Activated T-cell treated with anti-CD3 and anti-CD28 coated beads, Interleukin-2, amount 50 U/mL, for 72 hours (primary cell): ENCODE results near the gene DHX30. TPM values are rescaled to one million over a fixed set of nuclear protein-coding genes. Genes with fewer than 3 reads are reported as not detected.
A peak's percentile ranks its signal among the peaks of the same experiment; 100 is the strongest.
"Not testable (repeated sequence)": the region's sequence is repeated elsewhere in the genome, so short reads cannot be mapped to it uniquely, and the experiment has no call there.

ENCODE experiments used
- ATAC-seq, 2 donors: fragments of 150-1000 bp; cut with Tn5 transposase; replicated peaks in 1 of 2; 2 replicates each; pipeline ENCODE4 v1.10.0; 2021; ENCODE audit warnings: moderate library complexity in 2 of 2, mild to moderate bottlenecking in 1 of 2
- DNase-seq, 2 donors: peaks; one replicate each; pipeline ENCODE4 v3.0.0; 2021 to 2022; ENCODE audit warnings: mixed read lengths in 1 of 2
- H3K27ac Mint-ChIP-seq: one replicate; pipeline ENCODE4 v1.8.0; 2022; ENCODE audit warnings: mild to moderate bottlenecking, moderate library complexity, mixed read lengths
- H3K27me3 Mint-ChIP-seq: one replicate; pipeline ENCODE4 v1.8.0; 2022; ENCODE audit warnings: low read depth, mixed read lengths
- H3K36me3 Mint-ChIP-seq, 2 donors: one replicate each; pipeline ENCODE4 v1.8.0; 2022; ENCODE audit warnings: mixed read lengths in 2 of 2, mild to moderate bottlenecking in 1 of 2; ENCODE audit not compliant: insufficient read depth in 2 of 2
- H3K4me1 Mint-ChIP-seq: one replicate; pipeline ENCODE4 v1.8.0; 2022; ENCODE audit warnings: low read depth, mixed read lengths
- H3K4me3 Mint-ChIP-seq, 2 donors: one replicate each; pipeline ENCODE4 v1.8.0; 2022; ENCODE audit warnings: mild to moderate bottlenecking in 2 of 2, mixed read lengths in 2 of 2, moderate library complexity in 2 of 2
- H3K9me3 Mint-ChIP-seq, 2 donors: one replicate each; pipeline ENCODE4 v1.8.0; 2022; ENCODE audit warnings: mixed read lengths in 2 of 2
- total RNA-seq, 2 donors: library from RNA; stranded (reverse); gene quantifications; one replicate each; pipeline ENCODE4 v1.2.3, GENCODE V29; 2022

DHX30 gene
- total RNA-seq: 10 to 100 TPM; 71.1 to 82.8 TPM

DNA sequence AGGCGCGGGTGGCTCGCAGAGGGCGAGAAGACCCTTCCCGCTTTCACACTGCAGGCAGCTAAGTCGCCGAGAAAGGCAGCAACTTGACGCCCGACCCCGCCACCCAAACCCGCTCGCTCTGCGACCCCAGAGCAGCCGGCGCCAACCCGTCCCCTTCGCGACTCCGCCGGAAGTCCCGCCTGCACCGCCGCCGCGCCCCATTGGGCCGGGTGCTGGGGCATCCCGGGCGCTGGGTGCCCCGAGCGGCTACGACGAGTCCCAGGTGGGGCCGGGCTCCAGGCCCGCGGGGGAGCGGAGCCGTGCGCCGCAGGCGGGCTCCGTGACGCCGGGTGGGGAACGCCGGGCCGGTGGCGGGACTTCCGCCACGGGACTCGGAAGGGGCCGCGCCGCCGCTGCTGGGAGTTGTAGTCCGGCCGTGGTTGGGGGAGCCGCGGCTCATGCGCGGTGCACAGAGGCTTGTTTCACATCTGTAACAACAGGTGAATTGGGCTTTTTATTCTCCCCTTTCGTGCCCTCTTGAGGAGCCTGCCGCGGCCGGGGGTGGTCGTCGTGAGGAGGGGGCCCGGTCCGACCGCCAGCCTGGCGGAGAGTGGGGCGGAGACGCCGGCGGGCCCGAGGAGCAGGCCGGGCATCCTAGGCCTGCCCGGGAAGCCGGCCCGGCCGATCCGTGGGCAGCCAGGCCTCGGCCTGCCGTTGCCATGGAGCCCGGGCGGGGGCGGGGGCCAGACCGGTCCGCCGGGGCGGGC is at the start of gene DHX30:
Gene DHX30, plus strand, starts transcription at position 405 of the 746 bp plus-strand sequence. CDS start 7,546 bp downstream, outside the sequence.
- H3K27ac Mint-ChIP-seq: peak within 1 kb of the TSS; percentile 98
- H3K36me3 Mint-ChIP-seq: peaks cover 2 to 7% of the 10 kb centered on the region in 2 donors
- no peaks in the 10 kb centered on the region for H3K27me3 Mint-ChIP-seq
- ATAC-seq (peak; percentile 94 to 95), DNase-seq (peak; percentile 90)
- peaks cover 27% of the 10 kb centered on the region for H3K4me1 Mint-ChIP-seq
- H3K9me3 Mint-ChIP-seq: no peaks in the 10 kb centered on the region
- peak within 1 kb of the TSS; percentile 97 to 99 for H3K4me3 Mint-ChIP-seq

DNA sequence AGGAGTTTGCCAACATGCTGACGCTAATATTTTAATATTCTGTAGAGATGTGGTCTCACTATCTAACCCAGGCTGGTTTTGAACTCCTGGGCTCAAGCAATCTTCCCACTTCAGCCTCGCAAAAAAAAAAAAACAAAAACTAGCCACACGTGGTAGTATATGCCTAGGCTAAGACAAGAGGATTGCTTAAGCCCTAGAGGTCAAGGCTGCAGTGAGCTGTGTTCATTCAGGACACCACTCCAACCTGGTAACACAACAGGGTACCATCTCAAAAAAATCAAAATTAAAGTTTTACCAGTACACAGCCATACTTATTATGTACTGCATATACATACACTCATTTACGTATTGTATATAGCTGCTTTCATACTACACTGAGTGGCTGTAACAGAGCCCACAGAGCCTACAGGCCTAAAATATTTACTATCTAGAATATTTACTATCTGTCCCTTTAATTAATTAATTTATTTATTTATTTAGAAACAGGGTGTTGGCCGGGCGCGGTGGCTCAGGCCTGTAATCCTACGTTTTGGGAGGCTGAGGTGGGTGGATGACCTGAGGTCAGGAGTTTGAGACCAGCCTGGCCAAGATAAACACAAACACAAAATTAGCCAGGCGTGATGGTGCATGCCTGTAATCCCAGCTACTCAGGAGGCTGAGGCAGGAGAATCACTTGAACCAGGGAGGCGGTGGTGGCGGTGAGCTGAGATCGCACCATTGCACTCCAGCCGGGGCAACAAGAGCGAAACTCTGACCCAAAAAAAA is 44.5 kb upstream of the DHX30 start:
- no peak for DNase-seq
- Mint-ChIP-seq H3K36me3 (peaks cover 3 to 15% of the 10 kb centered on the region in 2 donors), H3K9me3 (no peaks in the 10 kb centered on the region), H3K27me3 (no peaks in the 10 kb centered on the region), H3K27ac (no peak overlapping the region), H3K4me3 (no peak overlapping the region), H3K4me1 (no peaks in the 10 kb centered on the region)
- no peak for ATAC-seq

- H3K4me3 Mint-ChIP-seq, H3K4me1 Mint-ChIP-seq, H3K27ac Mint-ChIP-seq, H3K27me3 Mint-ChIP-seq, ATAC-seq, H3K9me3 Mint-ChIP-seq, DNase-seq: not testable (repeated sequence)
- H3K36me3 Mint-ChIP-seq: peaks cover 6 to 15% of the 10 kb centered on the region in 2 donors
Observed at GRCh38 chr3:47760207-47760606, 42.7 kb upstream of the DHX30 start.

GRCh38 chr3:47761046-47761445 is 41.9 kb upstream of the DHX30 start:
- Mint-ChIP-seq H3K4me1 (no peaks in the 10 kb centered on the region), H3K4me3 (no peak overlapping the region), H3K27me3 (no peaks in the 10 kb centered on the region), H3K27ac (peak overlapping the region; percentile 22), H3K36me3 (peaks cover 6 to 15% of the 10 kb centered on the region in 2 donors), H3K9me3 (no peaks in the 10 kb centered on the region)
- ATAC-seq: no peak
- no peak for DNase-seq

- Mint-ChIP-seq H3K27ac (peak overlapping the region; percentile 45), H3K4me1 (no peaks in the 10 kb centered on the region), H3K9me3 (no peaks in the 10 kb centered on the region), H3K4me3 (no peak overlapping the region), H3K27me3 (no peaks in the 10 kb centered on the region), H3K36me3 (peaks cover 2 to 10% of the 10 kb centered on the region in 2 donors)
- ATAC-seq: no peak
- DNase-seq: no peak
Observed at GRCh38 chr3:47762233-47762632, 40.7 kb upstream of the DHX30 start.

- Mint-ChIP-seq H3K27me3 (no peaks in the 10 kb centered on the region), H3K27ac (no peak overlapping the region), H3K4me1 (peaks cover 5% of the 10 kb centered on the region), H3K9me3 (no peaks in the 10 kb centered on the region), H3K4me3 (no peak overlapping the region), H3K36me3 (peaks cover 8 to 12% of the 10 kb centered on the region in 2 donors)
- no peak for DNase-seq
- ATAC-seq: no peak
Observed at GRCh38 chr3:47766186-47766585, 36.8 kb upstream of the DHX30 start.

DNA sequence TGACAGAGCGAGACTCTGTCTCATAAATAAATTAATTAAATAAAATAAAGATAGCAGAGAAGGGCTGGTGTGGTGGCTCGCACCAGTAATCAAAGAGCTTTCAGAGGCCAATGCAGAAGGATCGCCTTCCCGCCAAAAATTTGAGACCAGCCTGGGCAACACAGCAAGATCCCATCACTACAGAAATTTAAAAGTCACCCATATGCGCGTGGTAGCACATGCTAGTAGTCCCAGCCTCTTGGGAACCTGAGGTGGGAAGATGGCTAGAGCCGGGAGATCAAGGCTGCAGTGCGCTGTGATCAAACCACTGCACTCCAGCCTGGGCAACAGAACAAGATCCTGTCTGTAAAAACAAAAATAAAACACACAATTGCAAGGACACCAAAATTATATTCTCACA is 30.9 kb upstream of the DHX30 start:
- DNase-seq (no peak), ATAC-seq (no peak)
- no peak overlapping the region for H3K27ac Mint-ChIP-seq
- H3K4me1 Mint-ChIP-seq: peaks cover 11% of the 10 kb centered on the region
- H3K36me3 Mint-ChIP-seq: peaks cover 9 to 17% of the 10 kb centered on the region in 2 donors
- H3K9me3 Mint-ChIP-seq: no peaks in the 10 kb centered on the region
- H3K27me3 Mint-ChIP-seq: no peaks in the 10 kb centered on the region
- H3K4me3 Mint-ChIP-seq: no peak overlapping the region

DNA sequence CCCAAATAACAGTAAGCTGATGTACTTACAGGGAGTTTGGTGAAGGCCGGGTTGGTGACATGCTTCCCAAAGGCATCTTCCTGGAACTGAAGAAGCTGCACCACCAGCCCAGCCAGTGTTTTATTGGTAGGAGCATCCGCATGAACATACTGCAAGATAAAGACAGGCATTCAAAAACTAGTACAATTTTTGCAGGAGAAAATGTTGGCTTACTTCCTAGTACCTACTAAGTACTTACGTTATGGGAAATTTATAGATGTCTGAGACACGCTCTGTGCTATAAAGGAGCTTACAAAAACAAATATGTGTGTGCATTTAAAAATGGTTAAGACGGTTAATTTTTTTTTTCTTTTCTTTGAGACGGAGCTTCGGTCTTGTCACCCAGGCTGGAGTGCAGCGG is 30.1 kb upstream of the DHX30 start:
- peaks cover 11% of the 10 kb centered on the region for H3K4me1 Mint-ChIP-seq
- no peak overlapping the region for H3K27ac Mint-ChIP-seq
- no peaks in the 10 kb centered on the region for H3K27me3 Mint-ChIP-seq
- no peak overlapping the region for H3K4me3 Mint-ChIP-seq
- DNase-seq (no peak), ATAC-seq (no peak)
- H3K36me3 Mint-ChIP-seq: peaks cover 9 to 17% of the 10 kb centered on the region in 2 donors
- H3K9me3 Mint-ChIP-seq: no peaks in the 10 kb centered on the region

- peaks cover 41% of the 10 kb centered on the region for H3K4me1 Mint-ChIP-seq
- H3K9me3 Mint-ChIP-seq: no peaks in the 10 kb centered on the region
- H3K4me3 Mint-ChIP-seq: peak overlapping the region in 1 of 2 donors; percentile 99
- DNase-seq (no peak), ATAC-seq (no peak)
- H3K27me3 Mint-ChIP-seq: no peaks in the 10 kb centered on the region
- peaks cover 3 to 5% of the 10 kb centered on the region in 2 donors for H3K36me3 Mint-ChIP-seq
- no peak overlapping the region for H3K27ac Mint-ChIP-seq
Observed at GRCh38 chr3:47778746-47779145, 24.2 kb upstream of the DHX30 start.

- DNase-seq: peak; percentile 77 to 80
- H3K27me3 Mint-ChIP-seq: no peaks in the 10 kb centered on the region
- peak overlapping the region; percentile 96 to 99 for H3K4me3 Mint-ChIP-seq
- peak overlapping the region; percentile 97 for H3K27ac Mint-ChIP-seq
- H3K4me1 Mint-ChIP-seq: peaks cover 34% of the 10 kb centered on the region
- no peaks in the 10 kb centered on the region for H3K9me3 Mint-ChIP-seq
- peak; percentile 45 to 55 for ATAC-seq
- peaks cover 0 to 5% of the 10 kb centered on the region in 2 donors for H3K36me3 Mint-ChIP-seq
Observed at GRCh38 chr3:47780741-47781684, 21.9 kb upstream of the DHX30 start.

DNA sequence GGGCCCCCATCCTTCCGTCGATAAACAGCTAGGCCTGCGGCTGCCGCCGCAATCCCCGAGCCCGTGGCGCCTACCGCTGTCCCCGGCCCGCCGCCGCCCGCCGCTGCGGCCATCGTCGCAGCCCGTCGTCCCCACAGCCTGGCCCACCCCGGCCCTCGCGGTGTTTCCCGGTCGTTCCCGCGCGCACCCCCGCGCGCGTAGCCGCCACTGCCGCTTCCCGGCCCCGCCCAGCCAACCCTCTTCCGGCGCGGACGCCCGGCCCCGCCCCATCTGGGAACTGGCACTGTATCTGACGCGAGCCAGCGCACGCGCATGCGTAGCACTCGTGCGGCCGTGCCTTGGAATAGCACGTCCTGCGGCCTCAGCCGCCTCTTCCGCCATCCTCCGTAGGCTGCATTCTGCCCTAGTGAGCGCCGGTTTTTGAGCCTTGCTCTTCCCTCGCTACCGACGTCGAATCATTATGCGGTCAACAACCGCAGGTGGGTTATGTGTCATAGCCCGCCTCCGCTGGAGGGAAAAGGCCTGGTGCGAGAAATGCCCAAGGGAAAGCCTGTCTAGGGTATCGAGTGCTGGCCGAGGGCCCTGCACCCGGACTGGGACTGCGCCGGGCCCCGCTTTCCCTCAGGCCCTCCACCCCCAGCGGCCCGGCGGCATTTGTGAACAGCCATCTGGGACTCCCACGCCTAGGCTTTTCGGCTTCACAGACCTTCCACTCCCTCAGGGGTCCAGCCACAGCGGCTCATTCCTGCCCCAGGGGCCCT is 21.1 kb upstream of the DHX30 start, which contains the start of gene SMARCC1:
Gene SMARCC1, minus strand, starts transcription at position 209 of the 761 bp plus-strand sequence. Its CDS starts 96 bp downstream, at position 113.
- DNase-seq (peak; percentile 98 to 99), ATAC-seq (peak; percentile 92 to 95)
- Mint-ChIP-seq H3K36me3 (peaks cover 0 to 5% of the 10 kb centered on the region in 2 donors), H3K9me3 (no peaks in the 10 kb centered on the region), H3K27ac (peak within 1 kb of the TSS; percentile 97), H3K27me3 (no peaks in the 10 kb centered on the region), H3K4me3 (peak within 1 kb of the TSS; percentile 96 to 99), H3K4me1 (peaks cover 34% of the 10 kb centered on the region)
